ENCODE results near the gene DACH2.

GRCh38 chrX:86747091-86747490, 598.8 kb downstream of the DACH2 start:
- no peak for TF ChIP-seq ZNF8 (CRISPR knock-in tag; IDR thresholded peaks at IDR 0.05)
- TF ChIP-seq PATZ1 (CRISPR knock-in tag; IDR thresholded peaks at IDR 0.05; ENCODE audit: borderline replicate concordance) = no peak
- no peak for TF ChIP-seq SNAI2 (CRISPR knock-in tag; IDR thresholded peaks at IDR 0.05)
- TF ChIP-seq ARNTL (CRISPR knock-in tag; IDR thresholded peaks at IDR 0.05; ENCODE audit: borderline replicate concordance, low read depth) = no peak
- TF ChIP-seq PPARA (CRISPR knock-in tag; IDR thresholded peaks at IDR 0.05; ENCODE audit: borderline replicate concordance) = no peak
- TF ChIP-seq ZFP30 (CRISPR knock-in tag; IDR thresholded peaks at IDR 0.05) = no peak
- TF ChIP-seq TCF4 (CRISPR knock-in tag; IDR thresholded peaks at IDR 0.05; ENCODE audit: borderline replicate concordance) = no peak
- TF ChIP-seq POU6F1 (CRISPR knock-in tag; IDR thresholded peaks at IDR 0.05; ENCODE audit: borderline replicate concordance, low read depth) = no peak
